ENCODE results near the gene ABR.

Gene ABR

GRCh38 chr17:1019451-1019850, 160.3 kb downstream of the ABR start:
- no peak overlapping the region for H3K4me2 ChIP-seq (ENCODE audit: low read depth, low read length, poor library complexity, severe bottlenecking)
- no peak overlapping the region for H3K4me3 ChIP-seq (ENCODE audit: low read length, poor library complexity, severe bottlenecking)
- no peak overlapping the region for H3K9ac ChIP-seq (ENCODE audit: low read depth, low read length, poor library complexity, severe bottlenecking)
- no peaks in the 10 kb centered on the region for H3F3A ChIP-seq (ENCODE audit: low read depth)
- no peak overlapping the region for H2AFZ ChIP-seq (ENCODE audit: low read length)
- no peaks in the 10 kb centered on the region for H3K9me3 ChIP-seq (ENCODE audit: insufficient read depth, low read depth, low read length)
- no peaks in the 10 kb centered on the region for H3K9me2 ChIP-seq (replicated peaks; ENCODE audit: low read depth, low read length)
- no peak for TF ChIP-seq CTCF (conservative IDR thresholded peaks at IDR 0.05; ENCODE audit: low read length)
- no peak for TF ChIP-seq EZH2phosphoT487 (IDR thresholded peaks at IDR 0.05; ENCODE audit: borderline replicate concordance)
- H3K4me1 ChIP-seq (ENCODE audit: insufficient read depth, low read length, poor library complexity, severe bottlenecking): no peaks in the 10 kb centered on the region
- H3K79me2 ChIP-seq (ENCODE audit: insufficient read depth, low read length): no peaks in the 10 kb centered on the region
- no peaks in the 10 kb centered on the region for H4K20me1 ChIP-seq (ENCODE audit: insufficient read depth, low read length, poor library complexity, severe bottlenecking)
- H3K27me3 ChIP-seq (ENCODE audit: insufficient read depth, low read length, poor library complexity, severe bottlenecking): no peaks in the 10 kb centered on the region
- no peaks in the 10 kb centered on the region for H3K36me3 ChIP-seq (ENCODE audit: insufficient read depth, low read length)

GRCh38 chr17:1018547-1018946, 161.2 kb downstream of the ABR start:
- Histone ChIP-seq H3K36me3 (ENCODE audit: insufficient read depth, low read length) (no peaks in the 10 kb centered on the region), H3K4me1 (ENCODE audit: insufficient read depth, low read length, poor library complexity, severe bottlenecking) (no peaks in the 10 kb centered on the region), H3K9ac (ENCODE audit: low read depth, low read length, poor library complexity, severe bottlenecking) (no peak overlapping the region), H3K79me2 (ENCODE audit: insufficient read depth, low read length) (no peaks in the 10 kb centered on the region), H3K27me3 (ENCODE audit: insufficient read depth, low read length, poor library complexity, severe bottlenecking) (no peaks in the 10 kb centered on the region), H3K4me3 (ENCODE audit: low read length, poor library complexity, severe bottlenecking) (no peak overlapping the region), H3K9me3 (ENCODE audit: insufficient read depth, low read depth, low read length) (no peaks in the 10 kb centered on the region), H3F3A (ENCODE audit: low read depth) (no peaks in the 10 kb centered on the region), H4K20me1 (ENCODE audit: insufficient read depth, low read length, poor library complexity, severe bottlenecking) (no peaks in the 10 kb centered on the region), H2AFZ (ENCODE audit: low read length) (no peak overlapping the region), H3K4me2 (ENCODE audit: low read depth, low read length, poor library complexity, severe bottlenecking) (no peak overlapping the region), H3K9me2 (replicated peaks; ENCODE audit: low read depth, low read length) (no peaks in the 10 kb centered on the region)
- TF ChIP-seq EZH2phosphoT487 (IDR thresholded peaks at IDR 0.05; ENCODE audit: borderline replicate concordance) (no peak), CTCF (conservative IDR thresholded peaks at IDR 0.05; ENCODE audit: low read length) (no peak)

DNA sequence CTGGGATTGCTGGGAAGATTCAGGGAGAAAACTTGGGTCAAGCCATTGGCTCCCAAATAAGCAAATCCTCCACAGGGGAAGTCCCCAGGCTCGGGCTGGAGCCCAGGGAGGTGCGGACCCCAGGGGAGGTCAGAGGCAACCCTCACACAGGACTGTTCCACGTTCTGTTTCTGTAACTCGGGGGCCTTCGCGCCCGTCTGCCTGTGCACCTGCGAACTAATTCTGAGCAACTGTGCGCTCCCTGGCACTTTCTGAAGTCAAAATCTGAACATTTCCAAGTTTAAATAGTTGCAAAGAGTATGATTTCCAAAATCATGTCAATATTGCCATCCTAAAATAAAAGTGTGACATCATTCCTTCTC, 166.1 kb downstream of the ABR start:
- H3K27me3 ChIP-seq (ENCODE audit: insufficient read depth, low read length, poor library complexity, severe bottlenecking): no peaks in the 10 kb centered on the region
- no peak overlapping the region for H3K4me3 ChIP-seq (ENCODE audit: low read length, poor library complexity, severe bottlenecking)
- TF ChIP-seq CTCF (conservative IDR thresholded peaks at IDR 0.05; ENCODE audit: low read length): no peak
- TF ChIP-seq EZH2phosphoT487 (IDR thresholded peaks at IDR 0.05; ENCODE audit: borderline replicate concordance): no peak
- no peak overlapping the region for H2AFZ ChIP-seq (ENCODE audit: low read length)
- H3K36me3 ChIP-seq (ENCODE audit: insufficient read depth, low read length): peaks cover 9% of the 10 kb centered on the region; the same call in 1 of the 2 replicates
- no peaks in the 10 kb centered on the region for H3K9me2 ChIP-seq (replicated peaks; ENCODE audit: low read depth, low read length)
- H3K79me2 ChIP-seq (ENCODE audit: insufficient read depth, low read length): no peaks in the 10 kb centered on the region
- no peaks in the 10 kb centered on the region for H3K4me1 ChIP-seq (ENCODE audit: insufficient read depth, low read length, poor library complexity, severe bottlenecking)
- H4K20me1 ChIP-seq (ENCODE audit: insufficient read depth, low read length, poor library complexity, severe bottlenecking): no peaks in the 10 kb centered on the region
- no peaks in the 10 kb centered on the region for H3K9me3 ChIP-seq (ENCODE audit: insufficient read depth, low read depth, low read length)
- no peak overlapping the region for H3K9ac ChIP-seq (ENCODE audit: low read depth, low read length, poor library complexity, severe bottlenecking)
- no peaks in the 10 kb centered on the region for H3F3A ChIP-seq (ENCODE audit: low read depth)
- H3K4me2 ChIP-seq (ENCODE audit: low read depth, low read length, poor library complexity, severe bottlenecking): no peak overlapping the region

Data from Loucy (cell line).